Measurements from ENCODE around the gene WNT11.

GRCh38 chr11:76157891-76158290 lies 48.4 kb downstream of the WNT11 start:
- TF ChIP-seq EP300 (IDR thresholded peaks at IDR 0.05; ENCODE audit: borderline replicate concordance in 1 of 2, low read depth in 1 of 2, low read length in 1 of 2) (no peak), CTCF (IDR thresholded peaks at IDR 0.05) (no peak), FOXJ3 (CRISPR knock-in tag; IDR thresholded peaks at IDR 0.05) (no peak), POLR2AphosphoS5 (IDR thresholded peaks at IDR 0.05; ENCODE audit: low read depth, low read length) (no peak), GATA2 (CRISPR knock-in tag; IDR thresholded peaks at IDR 0.05) (no peak), MAX (IDR thresholded peaks at IDR 0.05; ENCODE audit: low read depth) (no peak), NFIC (IDR thresholded peaks at IDR 0.05; ENCODE audit: borderline replicate concordance) (no peak), TAF1 (IDR thresholded peaks at IDR 0.05; ENCODE audit: borderline replicate concordance, low read depth, low read length) (no peak), ZBTB33 (IDR thresholded peaks at IDR 0.05; ENCODE audit: borderline replicate concordance, low read depth) (no peak)
